ENCODE results near the gene NEO1. TPM values are rescaled to one million over a fixed set of nuclear protein-coding genes. Genes with fewer than 3 reads are reported as not detected.

NEO1 gene
- total and polyA plus RNA-seq, 4 donors: 1.6 to 9.9 (median 5.8) TPM

DNA sequence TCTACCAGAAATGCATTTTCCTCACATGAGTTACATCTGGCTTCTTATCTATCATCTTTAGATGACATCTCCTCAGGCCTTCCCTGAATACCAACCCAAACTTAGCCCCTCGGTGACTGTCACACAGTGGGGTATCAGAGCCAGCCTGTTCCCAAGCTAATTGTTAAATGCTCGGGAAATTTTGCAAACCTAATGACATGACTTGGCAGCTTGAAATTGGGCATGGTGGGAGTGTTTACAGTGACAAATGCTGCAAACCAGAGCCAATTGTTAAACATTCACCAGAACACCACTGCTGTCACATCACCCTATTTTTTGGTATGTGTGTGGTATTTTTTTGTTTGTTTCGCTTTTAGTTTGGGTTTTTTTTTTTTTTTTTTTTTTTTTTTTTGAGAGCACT, 185.6 kb downstream of the NEO1 start:
- no peaks in the 10 kb centered on the region for H3K9me3 ChIP-seq (ENCODE audit: control insufficient read depth in 4 of 4, low read length in 3 of 4)
- no peak for DNase-seq (ENCODE audit: low spot score)

DNA sequence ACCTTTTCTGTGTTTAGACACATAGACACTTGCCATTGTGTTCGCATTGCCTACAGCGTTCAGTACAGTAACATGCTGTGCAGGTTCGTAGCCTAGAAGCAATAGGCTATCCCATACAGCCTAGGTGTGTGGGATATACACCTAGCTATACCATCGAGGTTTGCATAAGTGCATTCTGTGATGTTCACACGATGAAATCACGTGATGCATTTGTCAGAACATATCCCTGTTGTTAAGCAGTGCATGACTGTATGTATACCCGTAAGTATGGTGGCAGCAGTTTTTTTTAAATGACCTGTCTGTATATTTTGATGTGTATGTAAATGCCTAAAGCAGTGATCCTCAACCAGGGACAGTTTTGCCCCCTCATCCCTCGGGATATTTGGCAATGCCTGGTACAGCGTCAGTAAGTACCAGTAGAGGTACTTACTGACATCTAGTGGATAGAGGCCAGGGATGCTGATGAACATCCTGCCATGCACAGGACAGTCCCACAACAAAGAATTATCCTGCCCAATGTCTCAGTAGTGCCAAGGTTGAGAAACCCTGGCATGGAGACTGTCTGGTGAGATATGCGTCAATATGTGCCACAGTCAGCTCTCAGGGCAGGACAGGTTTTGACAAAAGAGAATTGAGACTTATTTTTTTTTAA, 187.4 kb downstream of the NEO1 start:
- DNase-seq (ENCODE audit: low spot score): no peak
- WGBS: 85% methylated on average over 10 of the region's 10 CpGs

More for the DNA sequence above, 185.6 kb downstream of the NEO1 start:
- TF ChIP-seq HNF4G (IDR thresholded peaks at IDR 0.05): no peak
- TF ChIP-seq, protein P1, sequence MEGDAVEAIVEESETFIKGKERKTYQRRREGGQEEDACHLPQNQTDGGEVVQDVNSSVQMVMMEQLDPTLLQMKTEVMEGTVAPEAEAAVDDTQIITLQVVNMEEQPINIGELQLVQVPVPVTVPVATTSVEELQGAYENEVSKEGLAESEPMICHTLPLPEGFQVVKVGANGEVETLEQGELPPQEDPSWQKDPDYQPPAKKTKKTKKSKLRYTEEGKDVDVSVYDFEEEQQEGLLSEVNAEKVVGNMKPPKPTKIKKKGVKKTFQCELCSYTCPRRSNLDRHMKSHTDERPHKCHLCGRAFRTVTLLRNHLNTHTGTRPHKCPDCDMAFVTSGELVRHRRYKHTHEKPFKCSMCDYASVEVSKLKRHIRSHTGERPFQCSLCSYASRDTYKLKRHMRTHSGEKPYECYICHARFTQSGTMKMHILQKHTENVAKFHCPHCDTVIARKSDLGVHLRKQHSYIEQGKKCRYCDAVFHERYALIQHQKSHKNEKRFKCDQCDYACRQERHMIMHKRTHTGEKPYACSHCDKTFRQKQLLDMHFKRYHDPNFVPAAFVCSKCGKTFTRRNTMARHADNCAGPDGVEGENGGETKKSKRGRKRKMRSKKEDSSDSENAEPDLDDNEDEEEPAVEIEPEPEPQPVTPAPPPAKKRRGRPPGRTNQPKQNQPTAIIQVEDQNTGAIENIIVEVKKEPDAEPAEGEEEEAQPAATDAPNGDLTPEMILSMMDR (IDR thresholded peaks at IDR 0.05; ENCODE audit: low read depth, low read length, missing input control): no peak
- TF ChIP-seq, protein P2, sequence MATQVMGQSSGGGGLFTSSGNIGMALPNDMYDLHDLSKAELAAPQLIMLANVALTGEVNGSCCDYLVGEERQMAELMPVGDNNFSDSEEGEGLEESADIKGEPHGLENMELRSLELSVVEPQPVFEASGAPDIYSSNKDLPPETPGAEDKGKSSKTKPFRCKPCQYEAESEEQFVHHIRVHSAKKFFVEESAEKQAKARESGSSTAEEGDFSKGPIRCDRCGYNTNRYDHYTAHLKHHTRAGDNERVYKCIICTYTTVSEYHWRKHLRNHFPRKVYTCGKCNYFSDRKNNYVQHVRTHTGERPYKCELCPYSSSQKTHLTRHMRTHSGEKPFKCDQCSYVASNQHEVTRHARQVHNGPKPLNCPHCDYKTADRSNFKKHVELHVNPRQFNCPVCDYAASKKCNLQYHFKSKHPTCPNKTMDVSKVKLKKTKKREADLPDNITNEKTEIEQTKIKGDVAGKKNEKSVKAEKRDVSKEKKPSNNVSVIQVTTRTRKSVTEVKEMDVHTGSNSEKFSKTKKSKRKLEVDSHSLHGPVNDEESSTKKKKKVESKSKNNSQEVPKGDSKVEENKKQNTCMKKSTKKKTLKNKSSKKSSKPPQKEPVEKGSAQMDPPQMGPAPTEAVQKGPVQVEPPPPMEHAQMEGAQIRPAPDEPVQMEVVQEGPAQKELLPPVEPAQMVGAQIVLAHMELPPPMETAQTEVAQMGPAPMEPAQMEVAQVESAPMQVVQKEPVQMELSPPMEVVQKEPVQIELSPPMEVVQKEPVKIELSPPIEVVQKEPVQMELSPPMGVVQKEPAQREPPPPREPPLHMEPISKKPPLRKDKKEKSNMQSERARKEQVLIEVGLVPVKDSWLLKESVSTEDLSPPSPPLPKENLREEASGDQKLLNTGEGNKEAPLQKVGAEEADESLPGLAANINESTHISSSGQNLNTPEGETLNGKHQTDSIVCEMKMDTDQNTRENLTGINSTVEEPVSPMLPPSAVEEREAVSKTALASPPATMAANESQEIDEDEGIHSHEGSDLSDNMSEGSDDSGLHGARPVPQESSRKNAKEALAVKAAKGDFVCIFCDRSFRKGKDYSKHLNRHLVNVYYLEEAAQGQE (IDR thresholded peaks at IDR 0.05): no peak
- Histone ChIP-seq H3K9ac (ENCODE audit: low read depth in 1 of 2, low read length in 2 of 2) (no peak overlapping the region), H3K27ac (ENCODE audit: low read depth in 1 of 2, low read length in 2 of 2) (peak overlapping the region in 1 of 2 donors; percentile 42), H3K27me3 (ENCODE audit: control insufficient read depth in 4 of 4, insufficient read depth in 4 of 4, low read length in 3 of 4) (no peaks in the 10 kb centered on the region), H3K36me3 (ENCODE audit: control insufficient read depth in 4 of 4, insufficient read depth in 3 of 4, low read depth in 1 of 4, low read length in 3 of 4) (no peaks in the 10 kb centered on the region), H3K4me3 (ENCODE audit: low read depth in 1 of 3, low read length in 3 of 3) (no peak overlapping the region), H3K4me1 (ENCODE audit: control insufficient read depth in 4 of 4, insufficient read depth in 4 of 4, low read length in 3 of 4) (peaks cover 2 to 13% (median 3%) of the 10 kb centered on the region in 4 donors)
- WGBS: 28% methylated on average over 3 of the region's 3 CpGs

DNA sequence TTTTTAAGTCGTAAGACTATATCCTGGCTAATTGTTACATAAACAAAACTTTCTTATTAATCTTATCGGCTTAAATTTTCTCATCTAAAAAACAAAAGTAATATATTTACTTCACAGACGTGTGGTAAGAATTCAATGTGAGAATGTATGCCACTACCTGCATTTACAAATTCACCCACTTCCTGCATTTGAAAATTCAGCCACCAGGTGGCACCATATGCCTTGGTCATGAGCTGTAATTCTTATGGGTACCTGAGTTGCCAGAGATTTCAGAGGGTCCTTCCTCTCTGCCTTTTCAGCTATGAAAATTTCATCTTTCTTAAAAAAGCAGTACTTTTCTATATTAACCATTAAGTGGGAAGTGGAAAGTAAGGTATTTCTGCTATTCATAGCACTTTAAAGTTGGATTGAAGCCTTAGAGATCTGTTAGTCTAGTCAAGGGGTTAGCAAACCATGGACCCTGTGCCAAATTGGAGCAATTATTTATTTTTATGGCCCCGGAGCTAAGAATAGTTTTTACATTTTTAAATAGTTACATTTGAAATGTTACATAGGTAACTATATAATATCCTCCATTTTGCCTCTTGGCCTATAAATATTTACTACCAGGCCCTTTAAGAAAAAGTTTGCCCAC, 188.7 kb downstream of the NEO1 start:
- Histone ChIP-seq H3K9me3 (ENCODE audit: control insufficient read depth in 4 of 4, low read length in 3 of 4) (no peaks in the 10 kb centered on the region), H3K27me3 (ENCODE audit: control insufficient read depth in 4 of 4, insufficient read depth in 4 of 4, low read length in 3 of 4) (no peaks in the 10 kb centered on the region), H3K4me3 (ENCODE audit: low read depth in 1 of 3, low read length in 3 of 3) (no peak overlapping the region), H3K36me3 (ENCODE audit: control insufficient read depth in 4 of 4, insufficient read depth in 3 of 4, low read depth in 1 of 4, low read length in 3 of 4) (no peaks in the 10 kb centered on the region), H3K27ac (ENCODE audit: low read depth in 1 of 2, low read length in 2 of 2) (no peak overlapping the region), H3K4me1 (ENCODE audit: control insufficient read depth in 4 of 4, insufficient read depth in 4 of 4, low read length in 3 of 4) (peaks cover 2 to 13% (median 3%) of the 10 kb centered on the region in 4 donors), H3K9ac (ENCODE audit: low read depth in 1 of 2, low read length in 2 of 2) (no peak overlapping the region)
- WGBS: 33% methylated on average over 4 of the region's 4 CpGs
- TF ChIP-seq, protein P1 (IDR thresholded peaks at IDR 0.05; ENCODE audit: low read depth, low read length, missing input control): peak; percentile 94
- TF ChIP-seq RAD21 (IDR thresholded peaks at IDR 0.05): peak; percentile 83 to 91
- TF ChIP-seq, protein P3, sequence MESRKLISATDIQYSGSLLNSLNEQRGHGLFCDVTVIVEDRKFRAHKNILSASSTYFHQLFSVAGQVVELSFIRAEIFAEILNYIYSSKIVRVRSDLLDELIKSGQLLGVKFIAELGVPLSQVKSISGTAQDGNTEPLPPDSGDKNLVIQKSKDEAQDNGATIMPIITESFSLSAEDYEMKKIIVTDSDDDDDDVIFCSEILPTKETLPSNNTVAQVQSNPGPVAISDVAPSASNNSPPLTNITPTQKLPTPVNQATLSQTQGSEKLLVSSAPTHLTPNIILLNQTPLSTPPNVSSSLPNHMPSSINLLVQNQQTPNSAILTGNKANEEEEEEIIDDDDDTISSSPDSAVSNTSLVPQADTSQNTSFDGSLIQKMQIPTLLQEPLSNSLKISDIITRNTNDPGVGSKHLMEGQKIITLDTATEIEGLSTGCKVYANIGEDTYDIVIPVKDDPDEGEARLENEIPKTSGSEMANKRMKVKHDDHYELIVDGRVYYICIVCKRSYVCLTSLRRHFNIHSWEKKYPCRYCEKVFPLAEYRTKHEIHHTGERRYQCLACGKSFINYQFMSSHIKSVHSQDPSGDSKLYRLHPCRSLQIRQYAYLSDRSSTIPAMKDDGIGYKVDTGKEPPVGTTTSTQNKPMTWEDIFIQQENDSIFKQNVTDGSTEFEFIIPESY (IDR thresholded peaks at IDR 0.05): no peak
- DNase-seq (ENCODE audit: low spot score): peak; percentile 77

More for the DNA sequence above, 187.4 kb downstream of the NEO1 start:
- Histone ChIP-seq H3K4me3 (ENCODE audit: low read depth in 1 of 3, low read length in 3 of 3) (no peak overlapping the region), H3K27ac (ENCODE audit: low read depth in 1 of 2, low read length in 2 of 2) (no peak overlapping the region), H3K9ac (ENCODE audit: low read depth in 1 of 2, low read length in 2 of 2) (no peak overlapping the region), H3K27me3 (ENCODE audit: control insufficient read depth in 4 of 4, insufficient read depth in 4 of 4, low read length in 3 of 4) (no peaks in the 10 kb centered on the region), H3K9me3 (ENCODE audit: control insufficient read depth in 4 of 4, low read length in 3 of 4) (no peaks in the 10 kb centered on the region), H3K36me3 (ENCODE audit: control insufficient read depth in 4 of 4, insufficient read depth in 3 of 4, low read depth in 1 of 4, low read length in 3 of 4) (no peaks in the 10 kb centered on the region), H3K4me1 (ENCODE audit: control insufficient read depth in 4 of 4, insufficient read depth in 4 of 4, low read length in 3 of 4) (peaks cover 2 to 13% (median 3%) of the 10 kb centered on the region in 4 donors)
- TF ChIP-seq RAD21 (IDR thresholded peaks at IDR 0.05): peak; percentile 33 to 45
- TF ChIP-seq RXRA (IDR thresholded peaks at IDR 0.05): no peak
